Ureter (tissue), 1 donor: Measurements from ENCODE around the gene EFHC1. TPM values are rescaled to one million over a fixed set of nuclear protein-coding genes. Genes with fewer than 3 reads are reported as not detected.

ENCODE experiments used
- DNase-seq: peaks from one replicate; pipeline ENCODE4 v3.0.0-alpha.2; 2020; ENCODE audit warnings: low spot score
- total RNA-seq: library from RNA; stranded (reverse); gene quantifications from one replicate; pipeline ENCODE4 v1.2.4, GENCODE V29; 2023
- donor health status: DM: yes; HTN: yes; CAD: no.

The EFHC1 gene
- total RNA-seq, 1 donor from 2014 or later, result 20.4 TPM

DNA sequence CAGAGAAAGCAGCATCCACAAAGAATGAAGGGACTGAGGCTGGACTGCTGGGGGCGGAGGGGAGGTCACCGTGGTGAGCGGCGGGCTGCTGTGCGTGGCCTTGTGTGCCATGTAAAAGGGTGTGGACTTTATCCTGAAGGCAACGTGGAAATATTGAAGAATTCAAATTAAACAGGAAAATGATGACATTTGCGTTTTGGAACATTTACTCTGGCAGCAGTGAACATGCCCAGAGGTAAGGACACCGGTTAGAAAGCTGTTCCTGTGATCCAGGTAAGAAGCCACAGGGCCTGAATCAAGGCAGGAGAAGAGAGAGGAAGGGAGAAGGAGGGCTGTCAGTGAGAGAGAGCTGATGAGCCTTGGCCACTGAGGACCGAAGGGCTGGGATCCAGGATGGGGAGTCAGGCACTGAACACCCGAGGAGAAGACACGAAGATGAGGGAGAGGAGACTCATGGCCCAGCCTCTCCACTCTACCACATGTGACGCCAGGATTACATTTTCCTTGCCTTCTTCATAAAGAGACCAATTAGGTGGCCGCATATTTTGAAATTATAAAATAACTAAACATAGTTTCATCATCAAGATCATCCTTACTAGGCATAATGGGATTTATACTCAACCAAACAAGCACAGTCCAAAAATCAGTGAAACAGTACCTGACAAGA lies 98.3 kb downstream of the EFHC1 start:
- DNase-seq, result no peak

DNA sequence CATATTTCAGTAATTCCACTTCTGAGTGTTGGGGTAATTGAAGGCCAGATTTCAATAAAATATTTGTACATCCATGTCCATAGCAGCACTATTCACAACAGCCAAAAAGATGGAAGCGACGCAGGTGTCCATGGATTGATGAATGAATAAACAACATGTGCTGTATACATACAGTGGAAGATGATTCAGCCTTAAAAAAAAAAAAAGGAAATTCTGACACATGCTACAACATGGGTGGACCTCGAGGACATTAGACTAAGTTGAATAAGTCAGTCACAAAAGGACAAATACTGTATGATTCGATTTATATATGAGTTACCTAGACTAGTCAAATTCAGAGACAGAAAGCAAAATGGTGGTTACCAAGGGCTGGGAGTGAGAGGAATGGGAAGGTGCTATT lies 99.5 kb downstream of the EFHC1 start:
- no peak for DNase-seq

DNA sequence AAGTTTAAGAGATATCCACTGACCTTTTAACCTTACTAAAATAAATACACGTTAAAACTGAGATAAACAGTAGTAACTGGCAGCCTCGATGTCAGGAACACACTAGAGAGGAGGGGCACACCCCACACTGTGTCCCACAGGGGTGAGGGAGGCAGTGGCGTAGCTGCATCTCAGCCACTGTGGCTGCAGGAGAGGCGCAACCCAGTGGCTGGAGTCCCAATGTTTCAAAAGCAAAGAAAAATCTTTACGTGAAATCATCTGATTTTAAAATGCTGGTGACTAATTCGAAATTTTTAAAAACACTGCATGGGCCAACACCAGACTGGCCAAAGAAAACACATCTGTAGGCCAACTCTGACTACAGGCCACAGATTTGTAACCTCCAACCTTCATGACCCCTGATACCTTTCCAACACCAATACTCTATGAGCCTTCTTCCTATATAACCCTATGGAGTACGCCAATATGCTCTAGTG lies 102.0 kb downstream of the EFHC1 start:
- DNase-seq, result no peak

DNA sequence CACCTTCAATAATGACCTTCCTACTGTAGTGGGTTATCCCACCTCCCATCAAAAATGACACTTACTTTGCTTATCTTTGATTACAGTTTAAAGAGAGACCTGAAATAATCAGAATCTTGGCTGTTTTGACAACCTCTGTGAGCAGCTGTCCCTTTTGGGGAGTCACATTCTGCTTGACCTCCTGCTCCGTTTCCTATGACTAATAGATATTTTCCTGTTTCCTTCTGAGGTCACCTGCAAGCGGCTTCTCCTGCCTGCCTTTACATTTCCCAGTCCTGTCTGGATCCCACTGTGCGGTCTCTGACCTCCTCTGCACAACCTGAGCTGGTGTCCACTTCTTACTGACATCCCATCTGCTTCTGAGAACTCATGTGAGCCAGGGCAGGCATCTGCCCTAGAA lies 102.5 kb downstream of the EFHC1 start:
- no peak for DNase-seq

DNA sequence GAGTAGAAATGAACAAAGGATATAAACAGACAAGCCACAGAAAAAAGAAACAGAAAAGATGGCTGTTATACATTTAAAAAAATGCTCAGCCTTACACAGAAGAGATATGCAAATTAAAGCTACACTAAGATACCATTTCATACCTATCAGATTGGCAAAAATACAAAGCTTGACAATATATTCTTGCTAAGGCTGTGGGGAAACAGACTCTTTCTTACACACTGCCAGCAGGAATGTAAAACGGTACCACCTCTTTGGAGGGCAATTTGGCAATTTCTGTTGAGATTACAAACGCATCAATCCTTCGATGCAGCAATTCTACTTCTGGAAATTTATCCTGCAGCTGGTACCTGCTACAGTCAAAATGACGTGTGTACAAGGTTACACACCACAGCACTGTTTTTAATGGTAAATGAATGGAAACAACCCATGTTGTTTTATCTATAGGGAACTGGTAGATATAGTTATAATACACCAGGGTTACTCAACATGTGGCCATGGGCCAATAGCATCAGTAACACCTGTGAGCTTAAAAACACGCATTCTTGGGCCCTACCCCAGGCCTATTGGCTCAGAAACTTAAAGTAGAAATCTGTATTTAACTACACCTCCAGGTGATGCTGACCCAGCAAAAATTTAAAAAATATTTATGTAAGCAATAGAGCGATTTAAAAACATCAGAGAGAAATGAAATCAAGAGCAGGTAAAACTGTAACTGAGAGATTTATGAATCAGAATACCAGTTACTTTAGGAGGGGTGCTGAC lies 103.4 kb downstream of the EFHC1 start:
- no peak for DNase-seq

DNA sequence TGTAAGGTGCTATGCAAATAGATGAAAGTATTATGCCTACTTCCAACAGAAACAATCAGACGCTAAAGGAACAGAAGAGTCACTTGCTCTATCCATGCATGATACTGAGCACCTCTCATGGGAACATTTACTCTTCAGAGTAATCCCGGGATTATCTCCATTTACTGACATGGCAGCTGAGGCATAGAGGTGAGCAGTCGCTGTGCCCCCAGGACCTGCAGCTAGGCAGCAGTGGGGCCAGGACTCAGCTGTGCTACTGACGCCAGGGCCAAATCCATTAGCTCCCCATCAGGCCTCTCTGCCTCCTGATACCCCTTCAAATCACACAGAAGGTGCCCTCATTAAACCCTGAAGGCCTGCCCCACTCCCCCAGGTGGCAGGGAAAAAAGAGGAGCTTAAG lies 104.8 kb downstream of the EFHC1 start:
- DNase-seq, result no peak

DNA sequence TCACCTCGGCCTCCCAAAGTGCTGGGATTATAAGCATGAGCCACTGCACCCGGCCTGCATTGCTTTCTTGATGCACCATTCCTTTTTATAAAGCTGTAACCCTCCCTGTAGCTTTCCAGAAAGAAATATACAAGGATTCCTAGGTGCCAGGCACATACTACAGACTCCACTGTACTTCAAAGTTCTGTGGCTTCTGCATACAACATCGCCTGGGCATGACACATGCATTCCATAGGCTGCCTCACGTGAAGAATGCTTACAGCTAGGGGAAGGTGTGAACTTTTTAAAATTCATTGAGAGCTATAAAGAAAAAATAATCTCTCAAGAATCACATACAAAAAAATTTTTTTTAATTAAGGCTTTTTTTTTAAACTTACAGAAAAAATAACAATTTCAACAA lies 106.5 kb downstream of the EFHC1 start:
- DNase-seq, result no peak

DNA sequence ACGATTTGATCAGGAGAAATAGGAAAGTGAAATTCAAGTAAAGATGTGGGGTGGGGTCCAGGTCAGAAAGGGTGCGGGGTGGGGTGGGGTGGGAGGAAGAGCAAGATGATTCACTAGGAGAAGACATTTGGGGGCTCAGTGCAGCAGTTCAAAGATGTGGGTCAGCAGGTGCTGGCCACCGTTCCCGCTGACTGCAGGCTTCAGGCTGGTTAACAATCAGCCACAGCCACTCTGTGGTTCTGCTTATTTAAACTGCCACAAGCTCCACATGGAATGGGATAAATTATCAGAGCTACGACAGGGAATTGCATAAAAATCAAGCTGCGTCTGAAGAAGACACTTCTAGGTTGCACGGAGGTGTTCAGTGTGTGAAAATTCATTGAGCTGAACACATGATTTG lies 107.3 kb downstream of the EFHC1 start:
- no peak for DNase-seq

DNA sequence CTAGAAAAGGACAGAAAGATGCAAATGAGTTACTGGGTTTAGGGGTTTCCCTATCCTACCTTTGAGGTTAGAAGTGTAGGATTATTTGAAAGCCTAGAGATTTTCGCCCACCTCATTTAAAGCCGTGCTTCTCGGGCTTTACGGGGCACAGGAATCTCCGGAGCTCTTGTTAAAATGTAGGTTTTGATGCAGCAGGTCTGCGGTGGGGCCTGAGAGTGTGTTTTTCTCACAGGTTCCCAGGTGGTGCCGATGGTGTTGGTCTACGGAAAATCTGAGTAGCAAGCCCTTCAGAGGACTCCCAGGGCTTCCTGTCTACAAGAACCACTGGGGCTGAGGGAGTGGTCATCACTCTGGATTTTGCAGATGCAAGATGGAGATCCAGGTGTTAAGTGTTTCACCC lies 109.2 kb downstream of the EFHC1 start:
- no peak for DNase-seq

DNA sequence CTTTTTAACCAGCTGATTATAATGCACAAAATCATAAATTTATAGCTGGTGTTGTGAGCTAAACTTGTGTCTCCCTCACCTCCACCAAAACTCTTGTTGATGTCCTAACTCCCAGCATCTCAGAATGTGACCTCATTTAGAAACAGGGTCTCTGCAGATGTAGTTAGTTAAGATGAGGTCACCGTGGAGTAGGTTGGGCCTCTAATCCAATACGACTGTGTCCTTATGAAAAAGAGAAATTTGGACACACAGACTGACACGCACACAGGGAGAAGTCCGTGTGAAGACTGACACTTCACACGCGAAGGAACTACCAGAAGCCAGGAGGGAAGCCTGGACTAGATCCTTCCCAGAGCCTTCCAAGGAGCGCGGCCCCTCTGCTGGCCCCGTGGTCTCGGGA lies 110.2 kb downstream of the EFHC1 start:
- DNase-seq, result no peak

DNA sequence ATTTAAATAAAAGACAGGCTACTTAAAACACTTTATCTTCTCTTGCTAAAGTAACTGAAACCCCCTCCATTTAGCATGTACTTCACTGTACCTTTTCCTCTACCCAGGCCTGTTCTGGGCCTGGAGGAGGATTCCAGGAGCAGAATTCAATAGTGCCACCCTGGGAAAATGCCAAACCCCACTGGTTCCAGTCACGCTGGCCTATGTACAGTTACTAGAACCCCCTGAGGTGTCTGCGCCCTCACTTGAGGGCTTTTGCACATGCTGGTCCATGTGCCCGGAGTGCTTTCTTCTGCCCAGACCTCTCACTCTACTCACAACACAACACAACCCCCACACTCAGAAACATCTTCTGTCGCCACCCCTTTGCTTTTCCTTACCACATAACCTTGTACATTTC lies 111.3 kb downstream of the EFHC1 start:
- no peak for DNase-seq

DNA sequence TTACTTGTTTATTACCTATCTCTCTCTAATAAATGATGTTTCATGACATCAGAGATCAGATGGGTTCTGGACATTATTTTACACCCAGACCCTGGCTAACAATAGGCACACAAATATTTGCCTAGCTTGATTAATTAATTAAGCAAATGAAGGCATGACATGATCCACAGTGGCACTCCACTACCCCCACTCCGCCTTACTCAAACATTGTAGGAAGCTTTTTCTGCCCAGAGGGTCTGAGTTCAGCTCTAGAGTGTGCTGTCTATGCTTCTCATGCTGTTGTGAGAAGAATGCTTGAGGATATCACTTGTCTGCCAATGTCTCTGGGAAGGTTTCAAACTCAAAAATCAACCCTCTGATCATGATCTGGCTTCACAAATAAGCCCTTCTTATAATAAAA lies 111.7 kb downstream of the EFHC1 start:
- DNase-seq, result no peak

DNA sequence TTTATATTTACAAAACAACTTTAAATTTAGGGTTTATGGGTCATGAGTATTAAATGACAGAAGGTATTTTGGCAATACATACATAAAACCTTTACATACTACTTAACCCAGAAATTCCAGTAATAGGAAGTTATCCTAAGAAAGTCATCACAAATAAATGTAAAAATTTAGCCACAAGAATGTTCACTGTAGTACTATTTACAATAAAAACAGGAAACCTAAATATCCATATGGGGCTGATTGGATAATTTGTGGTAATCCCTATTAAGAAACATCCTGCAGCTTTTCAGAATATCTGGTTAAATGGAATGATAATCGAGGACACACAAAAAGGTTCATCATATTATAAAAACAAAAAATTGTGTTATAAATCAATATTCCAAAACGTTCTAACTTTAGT lies 112.3 kb downstream of the EFHC1 start:
- no peak for DNase-seq

DNA sequence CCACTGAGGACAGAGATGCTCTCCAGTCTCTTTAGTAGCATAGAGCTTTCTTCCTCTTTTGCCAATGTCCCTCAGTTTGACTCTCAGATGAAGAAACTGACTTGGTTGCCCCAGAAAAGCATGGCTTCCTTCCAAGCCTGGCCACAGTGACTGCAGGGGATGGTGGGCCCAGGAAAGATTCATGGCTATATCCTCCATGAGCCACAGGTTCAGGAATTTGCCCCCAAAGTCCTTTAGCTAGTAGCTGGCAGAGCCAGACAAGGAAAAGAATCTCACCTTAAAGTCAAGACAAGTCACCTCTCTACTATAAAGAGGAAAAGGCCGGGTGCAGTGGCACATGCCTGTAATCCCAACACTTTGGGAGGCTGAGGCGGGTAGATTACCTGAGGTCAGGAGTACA lies 113.3 kb downstream of the EFHC1 start:
- DNase-seq, result no peak

DNA sequence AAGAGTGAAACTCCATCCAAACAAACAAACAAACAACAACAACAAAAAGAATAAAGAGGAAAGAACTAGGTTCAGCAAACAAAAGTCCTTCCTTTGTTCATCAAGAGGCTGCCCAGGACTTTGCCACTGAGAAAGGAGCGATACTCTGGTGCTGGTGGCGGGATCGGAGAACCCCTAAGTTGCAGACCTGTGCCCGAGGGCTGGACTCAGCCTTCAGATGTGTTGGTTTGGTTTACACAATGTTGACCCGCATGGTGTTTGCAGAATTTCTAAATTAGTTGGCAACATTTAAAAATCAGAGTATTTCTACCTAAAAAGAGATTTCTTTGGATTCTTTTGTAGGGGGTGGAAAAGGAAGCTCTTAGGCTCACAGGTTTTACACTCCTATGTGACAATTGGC lies 114.2 kb downstream of the EFHC1 start:
- DNase-seq, result no peak

DNA sequence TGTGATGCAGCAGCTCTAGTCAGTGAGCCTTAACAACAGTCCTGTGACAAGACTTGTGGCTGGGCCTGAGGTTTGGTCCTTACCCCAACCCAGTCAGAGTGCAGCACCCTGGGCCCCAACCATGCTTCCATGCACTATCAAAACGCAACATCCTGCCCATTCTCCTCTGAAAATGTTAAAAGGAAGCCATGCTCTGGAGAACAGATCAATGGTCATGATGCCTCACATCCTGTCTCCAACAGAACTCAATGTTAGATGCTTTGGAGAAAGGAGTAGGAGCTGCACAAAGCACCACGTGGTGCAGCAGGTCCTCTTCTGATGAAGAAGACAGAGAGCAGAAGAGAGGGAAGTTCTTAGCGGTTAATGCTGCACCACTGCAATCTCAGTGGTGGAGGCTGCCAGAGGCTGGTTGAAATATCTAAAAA lies 114.8 kb downstream of the EFHC1 start:
- DNase-seq, result no peak

DNA sequence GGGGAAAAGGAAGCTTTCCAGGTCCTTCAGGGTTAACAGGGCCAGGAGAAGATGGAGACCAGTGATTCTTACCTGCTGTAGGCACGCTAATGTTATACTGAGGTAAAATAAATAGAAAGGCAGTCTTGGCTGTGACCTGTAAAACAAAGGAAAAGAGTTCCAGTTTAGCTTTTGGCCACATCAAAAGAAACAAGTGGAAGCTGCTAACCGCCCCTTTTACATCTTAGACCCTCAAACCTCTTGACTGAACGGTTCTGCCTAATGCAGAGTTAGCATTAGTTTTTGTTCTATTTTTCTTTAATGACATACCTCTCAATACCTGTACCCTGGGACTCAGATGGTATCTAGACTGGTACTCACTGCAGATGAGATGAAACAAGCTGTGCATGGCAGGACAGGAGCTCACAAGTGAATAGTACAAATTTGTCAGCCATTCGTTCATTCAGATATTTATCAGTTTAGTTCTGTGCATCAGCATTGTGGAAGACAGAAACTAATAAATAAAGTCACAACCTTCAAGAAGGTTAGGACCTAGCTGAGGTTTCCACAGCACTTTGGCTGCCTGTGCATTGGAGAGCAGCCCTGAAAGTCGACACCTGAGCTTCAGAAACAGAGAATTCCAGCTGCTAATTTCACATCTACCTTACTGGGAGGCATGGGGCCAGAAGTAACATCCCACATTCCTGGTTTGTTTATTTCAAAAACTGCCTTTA lies 115.7 kb downstream of the EFHC1 start:
- DNase-seq, result no peak

DNA sequence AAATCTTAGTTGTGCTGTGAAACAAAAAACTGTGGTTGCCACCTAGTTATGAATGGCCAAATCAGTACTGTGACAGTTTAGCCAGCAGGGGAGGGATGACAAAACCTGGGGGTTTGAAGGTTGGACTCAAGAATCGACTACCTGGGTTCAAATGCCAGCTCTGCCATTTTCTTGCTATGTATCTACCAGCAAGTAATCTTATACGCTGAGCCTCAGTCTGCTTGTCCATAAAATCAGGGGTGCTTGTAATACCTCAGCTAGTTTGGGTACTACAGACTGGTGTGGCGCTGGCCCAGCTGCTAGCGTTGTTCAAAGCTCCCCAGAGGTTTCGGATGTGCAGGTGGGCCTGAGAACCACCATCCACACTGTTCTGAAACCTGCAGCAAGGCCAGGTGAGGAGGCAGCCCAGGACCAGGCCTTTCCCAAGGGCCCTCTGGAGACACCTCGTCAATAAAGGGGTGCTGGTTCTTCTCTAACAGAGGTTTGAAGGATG lies 116.3 kb downstream of the EFHC1 start:
- no peak for DNase-seq

DNA sequence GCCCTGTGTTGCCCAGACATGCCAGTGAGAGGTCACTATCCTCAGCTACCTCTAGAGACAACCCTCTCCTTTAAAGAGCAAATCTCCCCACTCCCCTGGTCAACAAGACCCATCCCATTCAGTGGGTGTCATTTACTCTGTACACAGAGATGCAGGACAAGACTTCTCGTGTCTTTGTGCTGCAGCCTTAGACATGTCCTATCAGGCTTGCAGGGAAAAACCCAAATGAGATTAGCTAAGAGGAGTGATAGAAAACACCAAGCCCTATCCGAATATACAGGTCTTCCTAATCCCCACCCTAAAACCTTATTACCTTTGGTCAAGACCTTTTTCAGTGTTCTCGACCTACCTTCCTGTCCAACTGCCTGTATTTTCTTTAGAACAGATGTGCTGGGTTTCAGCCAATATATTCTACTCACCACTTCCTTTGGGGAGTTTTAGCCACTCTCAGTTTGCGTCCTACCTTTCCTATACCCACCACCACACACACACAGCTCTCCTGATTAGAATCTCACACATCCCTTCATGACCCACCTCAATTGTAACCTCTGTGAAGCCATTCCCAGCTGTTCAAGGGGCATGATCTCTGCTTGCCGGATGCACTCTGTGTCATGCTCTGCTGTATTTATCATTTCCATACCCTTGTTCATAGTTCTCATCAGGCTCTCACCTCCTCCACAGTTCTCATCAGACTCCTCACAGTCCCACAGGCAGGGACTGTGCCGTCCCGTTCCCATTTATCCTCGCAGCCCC lies 117.0 kb downstream of the EFHC1 start:
- DNase-seq, result no peak

DNA sequence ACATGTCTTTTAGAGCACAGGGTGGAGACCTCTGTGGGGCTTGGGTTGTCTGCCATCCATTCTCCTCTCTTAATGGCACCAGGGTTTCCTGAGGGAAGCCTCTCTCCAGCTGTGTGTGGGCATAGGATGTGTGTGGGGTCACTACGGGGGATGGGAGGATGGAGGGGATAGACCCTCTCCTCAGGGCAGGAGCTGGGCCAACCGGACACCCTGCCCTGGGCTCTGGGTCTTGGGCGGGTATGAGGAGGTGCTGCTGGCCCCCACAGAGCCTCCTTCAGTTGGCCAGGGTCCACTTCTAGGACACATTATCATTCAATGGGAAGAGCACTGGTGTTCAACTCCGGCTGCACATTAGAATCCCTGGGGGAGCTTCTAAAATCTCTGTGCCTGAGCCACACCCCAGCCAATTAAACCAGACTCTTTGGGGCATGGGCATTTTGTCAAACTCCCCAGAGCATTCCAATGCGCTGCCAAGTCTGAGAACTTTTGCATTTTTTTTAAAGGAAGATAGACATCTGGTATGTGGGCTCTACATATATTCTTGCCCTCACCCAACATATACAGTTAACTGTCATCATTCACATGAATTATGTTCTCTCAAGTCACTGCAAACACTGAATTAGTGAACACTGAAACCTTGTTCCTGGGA lies 118.2 kb downstream of the EFHC1 start:
- DNase-seq, result no peak

DNA sequence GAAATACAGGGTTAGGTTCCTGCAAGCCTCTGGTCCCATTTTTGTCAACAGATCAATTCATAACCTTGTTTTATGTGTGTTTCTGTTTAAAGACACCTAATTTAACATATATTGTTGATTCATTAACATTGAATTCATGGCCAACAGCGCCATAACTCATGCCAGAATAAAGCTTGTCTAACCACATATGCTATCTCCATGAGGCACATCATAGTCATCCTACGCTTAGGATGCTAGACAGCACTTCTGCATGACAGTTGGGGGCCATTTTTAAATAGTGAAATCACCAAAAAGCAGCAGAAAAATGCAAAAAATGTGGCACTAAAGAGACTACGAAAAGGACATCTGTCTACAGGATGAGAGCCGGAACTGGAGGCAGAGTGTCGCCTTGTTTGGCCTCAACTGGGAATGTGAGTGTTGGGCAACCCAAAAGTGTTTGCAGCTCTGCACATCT lies 118.8 kb downstream of the EFHC1 start:
- no peak for DNase-seq
